GM23248 (cell line): ENCODE measurements around the gene ITGA11. TPM values are rescaled to one million over a fixed set of nuclear protein-coding genes. Genes with fewer than 3 reads are reported as not detected.

Source experiments
- DNase-seq: peaks from one replicate; pipeline ENCODE4 v3.0.0-alpha.2; 2015
- H2AFZ ChIP-seq: fragments of 200-600 bp; sonication (generic); 2 replicates; pipeline ENCODE4 v1.6.1; 2016; ENCODE audit warnings: antibody characterized with exemption
- H3F3A ChIP-seq: fragments of 200-600 bp; sonication (generic); 2 replicates; pipeline ENCODE4 v1.6.1; 2016; ENCODE audit warnings: mild to moderate bottlenecking, antibody characterized with exemption, mixed run types; ENCODE audit not compliant: insufficient read depth
- H3K27ac ChIP-seq: fragments of 200-600 bp; sonication (generic); 2 replicates; pipeline ENCODE4 v1.5.1; 2016; ENCODE audit warnings: mild to moderate bottlenecking
- H3K27me3 ChIP-seq: fragments of 200-600 bp; sonication (generic); replicated peaks from 2 replicates; pipeline ENCODE4 v1.6.1; 2016; ENCODE audit warnings: mild to moderate bottlenecking; ENCODE audit not compliant: insufficient read depth
- H3K36me3 ChIP-seq: fragments of 200-600 bp; sonication (generic); 2 replicates; pipeline ENCODE4 v1.6.1; 2016; ENCODE audit warnings: low read depth, mild to moderate bottlenecking
- H3K4me1 ChIP-seq: fragments of 200-600 bp; sonication (generic); 2 replicates; pipeline ENCODE4 v1.6.1; 2016; ENCODE audit warnings: mild to moderate bottlenecking; ENCODE audit not compliant: insufficient read depth
- H3K4me2 ChIP-seq: fragments of 200-600 bp; sonication (generic); one replicate; pipeline ENCODE4 v1.6.1; 2016; ENCODE audit warnings: mild to moderate bottlenecking; ENCODE audit not compliant: unreplicated experiment
- H3K4me3 ChIP-seq: fragments of 200-600 bp; sonication (generic); 2 replicates; pipeline ENCODE4 v1.5.1; 2016; ENCODE audit warnings: mild to moderate bottlenecking
- H3K79me2 ChIP-seq: fragments of 200-600 bp; sonication (generic); 2 replicates; pipeline ENCODE4 v1.6.1; 2016; ENCODE audit warnings: mild to moderate bottlenecking; ENCODE audit not compliant: insufficient read depth
- H3K9ac ChIP-seq: fragments of 200-600 bp; sonication (generic); 2 replicates; pipeline ENCODE4 v1.6.1; 2016; ENCODE audit warnings: mild to moderate bottlenecking
- H3K9me2 ChIP-seq: fragments of 200-600 bp; sonication (generic); 2 replicates; pipeline ENCODE4 v1.6.1; 2016; ENCODE audit warnings: mixed run types, mild to moderate bottlenecking, moderate library complexity; ENCODE audit not compliant: insufficient read depth
- H3K9me3 ChIP-seq: fragments of 200-600 bp; sonication (generic); one replicate; pipeline ENCODE4 v1.6.1; 2017; ENCODE audit warnings: low read depth
- H4K20me1 ChIP-seq: fragments of 200-600 bp; sonication (generic); 2 replicates; pipeline ENCODE4 v1.6.0; 2016; ENCODE audit not compliant: insufficient read depth
- EZH2 ChIP-seq: fragments of 200-600 bp; sonication (generic); IDR thresholded peaks from 2 replicates; pipeline ENCODE4 v1.6.1; 2018; ENCODE audit warnings: antibody characterized with exemption, mild to moderate bottlenecking; ENCODE audit not compliant: insufficient read depth, poor library complexity, severe bottlenecking
- EZH2phosphoT487 ChIP-seq: fragments of 200-600 bp; sonication (generic); IDR thresholded peaks from 2 replicates; pipeline ENCODE4 v1.6.1; 2018; ENCODE audit warnings: antibody characterized with exemption, moderate library complexity, mild to moderate bottlenecking, low read depth; ENCODE audit not compliant: insufficient read depth
- WGBS, 2 experiments: methylation state at CpG; one replicate each; pipeline ENCODE4 v1.1.6; 2015 to 2017; ENCODE audit warnings: low lambda C conversion rate in 2 of 2, low coverage in 1 of 2; ENCODE audit errors: missing lambda C conversion rate in 2 of 2; 5-methylcytosine and 5-hydroxymethylcytosine counted together
- in situ Hi-C: fragments of 300-500 bp; cut with MboI; formaldehyde crosslinking; loops from 2 replicates; pipeline ENCODE4 v1.15.0; 2020
- polyA plus RNA-seq: library from polyadenylated mRNA; unstranded; fragments of >200 nt; fragmentation: Nextera tagmentation; extraction: Ambion mirVana; gene quantifications from 2 replicates; pipeline ENCODE4 v1.2.1, GENCODE V29; 2016
- total RNA-seq: library from RNA; depleted of rRNA; stranded (reverse); fragments of >200 nt; shearing (Covaris generic); gene quantifications from 2 replicates; pipeline ENCODE4 v1.2.3, GENCODE V29; 2014

Gene ITGA11
- total and polyA plus RNA-seq, 2 experiments from 2014 or later: 312 to 352 TPM

GRCh38 chr15:68479870-68480269, 47.9 kb upstream of the ITGA11 start:
- H3K9me3 ChIP-seq: no peaks in the 10 kb centered on the region
- H3F3A ChIP-seq: peaks cover 34% of the 10 kb centered on the region
- no peaks in the 10 kb centered on the region for H3K36me3 ChIP-seq
- H3K4me2 ChIP-seq: peak overlapping the region; percentile 39
- in situ Hi-C loops: no loop called here
- H3K9ac ChIP-seq: peak overlapping the region; percentile 70
- 0 out of 2 replicates have a peak overlapping the region, but pooled peaks have one; percentile 8 for H3K4me3 ChIP-seq
- H2AFZ ChIP-seq: peak overlapping the region; percentile 66
- peak; percentile 83 for DNase-seq
- WGBS, 2 experiments: 18 to 20% methylated on average over 4 of the region's 4 CpGs
- H3K79me2 ChIP-seq: no peaks in the 10 kb centered on the region
- no peaks in the 10 kb centered on the region for H3K9me2 ChIP-seq
- H3K27me3 ChIP-seq: no peaks in the 10 kb centered on the region
- TF ChIP-seq EZH2 (no peak), EZH2phosphoT487 (no peak)
- no peaks in the 10 kb centered on the region for H4K20me1 ChIP-seq
- peaks cover 37% of the 10 kb centered on the region for H3K4me1 ChIP-seq
- peak overlapping the region; percentile 87 for H3K27ac ChIP-seq

- no peaks in the 10 kb centered on the region for H3K36me3 ChIP-seq
- H3K4me3 ChIP-seq: 0 out of 2 replicates have a peak overlapping the region, but pooled peaks have one; percentile 8
- H3K9me3 ChIP-seq: no peaks in the 10 kb centered on the region
- H3K9ac ChIP-seq: peak overlapping the region; percentile 70
- WGBS, 2 experiments: 2 to 5% methylated on average over 12 of the region's 12 CpGs
- no peaks in the 10 kb centered on the region for H3K9me2 ChIP-seq
- H3K27me3 ChIP-seq: no peaks in the 10 kb centered on the region
- in situ Hi-C loops: no loop called here
- TF ChIP-seq EZH2: no peak
- TF ChIP-seq EZH2phosphoT487: no peak
- H3F3A ChIP-seq: peaks cover 33% of the 10 kb centered on the region
- peak overlapping the region; percentile 87 for H3K27ac ChIP-seq
- H3K4me1 ChIP-seq: peaks cover 33% of the 10 kb centered on the region
- peak overlapping the region; percentile 39 for H3K4me2 ChIP-seq
- no peaks in the 10 kb centered on the region for H3K79me2 ChIP-seq
- DNase-seq: peak; percentile 86
- peak overlapping the region; percentile 66 for H2AFZ ChIP-seq
- H4K20me1 ChIP-seq: no peaks in the 10 kb centered on the region
Observed at GRCh38 chr15:68479406-68479805, 47.4 kb upstream of the ITGA11 start.

- Histone ChIP-seq H3K4me3 (no peak overlapping the region), H3K27me3 (no peaks in the 10 kb centered on the region), H3K36me3 (no peaks in the 10 kb centered on the region), H3K9me3 (no peaks in the 10 kb centered on the region), H3K27ac (peak overlapping the region; percentile 87), H3K4me1 (peaks cover 27% of the 10 kb centered on the region), H3K4me2 (peak overlapping the region; percentile 39), H3K9ac (peak overlapping the region; percentile 70), H4K20me1 (no peaks in the 10 kb centered on the region), H3K9me2 (no peaks in the 10 kb centered on the region), H3F3A (peaks cover 28% of the 10 kb centered on the region), H3K79me2 (no peaks in the 10 kb centered on the region), H2AFZ (peak overlapping the region; percentile 66; the same call in 1 of the 2 replicates)
- WGBS, 2 experiments: 91 to 96% methylated on average over 4 of the region's 4 CpGs
- TF ChIP-seq EZH2: no peak
- in situ Hi-C loops: no loop called here
- no peak for DNase-seq
Observed at GRCh38 chr15:68478853-68479252, 46.9 kb upstream of the ITGA11 start.

GRCh38 chr15:68475449-68475848, 43.5 kb upstream of the ITGA11 start:
- TF ChIP-seq EZH2 (no peak), EZH2phosphoT487 (no peak)
- no peak overlapping the region for H2AFZ ChIP-seq
- H3K36me3 ChIP-seq: no peaks in the 10 kb centered on the region
- H3K9ac ChIP-seq: no peak overlapping the region
- no peaks in the 10 kb centered on the region for H4K20me1 ChIP-seq
- H3K4me1 ChIP-seq: peaks cover 19% of the 10 kb centered on the region
- no peaks in the 10 kb centered on the region for H3K79me2 ChIP-seq
- H3K27me3 ChIP-seq: no peaks in the 10 kb centered on the region
- no peaks in the 10 kb centered on the region for H3K9me3 ChIP-seq
- H3F3A ChIP-seq: peaks cover 19% of the 10 kb centered on the region
- no peaks in the 10 kb centered on the region for H3K9me2 ChIP-seq
- in situ Hi-C loops: no loop called here
- no peak overlapping the region for H3K4me2 ChIP-seq
- no peak overlapping the region for H3K27ac ChIP-seq
- H3K4me3 ChIP-seq: no peak overlapping the region
- no peak for DNase-seq

- no peaks in the 10 kb centered on the region for H4K20me1 ChIP-seq
- no peaks in the 10 kb centered on the region for H3K27me3 ChIP-seq
- no peak overlapping the region for H3K9ac ChIP-seq
- H2AFZ ChIP-seq: no peak overlapping the region
- no peak overlapping the region for H3K4me3 ChIP-seq
- H3F3A ChIP-seq: no peaks in the 10 kb centered on the region; the same call in 1 of the 2 replicates
- H3K4me2 ChIP-seq: no peak overlapping the region
- H3K36me3 ChIP-seq: no peaks in the 10 kb centered on the region
- H3K9me3 ChIP-seq: no peaks in the 10 kb centered on the region
- no peaks in the 10 kb centered on the region for H3K9me2 ChIP-seq
- DNase-seq: peak; percentile 47
- H3K79me2 ChIP-seq: no peaks in the 10 kb centered on the region
- H3K27ac ChIP-seq: no peak overlapping the region
- in situ Hi-C loops: no loop called here
- WGBS, 2 experiments: 69 to 79% methylated on average over 5 of the region's 5 CpGs
- H3K4me1 ChIP-seq: peaks cover 8% of the 10 kb centered on the region; the same call in 1 of the 2 replicates
- no peak for TF ChIP-seq EZH2
Observed at GRCh38 chr15:68471541-68471940, 39.6 kb upstream of the ITGA11 start.
